GM21825 (cell line): ENCODE results near the gene ASXL1.
A peak's percentile ranks its signal among the peaks of the same experiment; 100 is the strongest.
"Not testable (repeated sequence)": the region's sequence is repeated elsewhere in the genome, so short reads cannot be mapped to it uniquely, and the experiment has no call there.

ENCODE experiments used
- ATAC-seq: cut with Tn5 transposase; IDR thresholded peaks from one replicate; pipeline ENCODE4 v1.9.1; 2021; ENCODE audit warnings: mild to moderate bottlenecking, moderate library complexity; ENCODE audit not compliant: unreplicated experiment

The ASXL1 gene

GRCh38 chr20:32464401-32465091, 106.4 kb downstream of the ASXL1 start:
- no peak for ATAC-seq

- no peak for ATAC-seq
Observed at GRCh38 chr20:32465092-32465900, 107.2 kb downstream of the ASXL1 start.

DNA sequence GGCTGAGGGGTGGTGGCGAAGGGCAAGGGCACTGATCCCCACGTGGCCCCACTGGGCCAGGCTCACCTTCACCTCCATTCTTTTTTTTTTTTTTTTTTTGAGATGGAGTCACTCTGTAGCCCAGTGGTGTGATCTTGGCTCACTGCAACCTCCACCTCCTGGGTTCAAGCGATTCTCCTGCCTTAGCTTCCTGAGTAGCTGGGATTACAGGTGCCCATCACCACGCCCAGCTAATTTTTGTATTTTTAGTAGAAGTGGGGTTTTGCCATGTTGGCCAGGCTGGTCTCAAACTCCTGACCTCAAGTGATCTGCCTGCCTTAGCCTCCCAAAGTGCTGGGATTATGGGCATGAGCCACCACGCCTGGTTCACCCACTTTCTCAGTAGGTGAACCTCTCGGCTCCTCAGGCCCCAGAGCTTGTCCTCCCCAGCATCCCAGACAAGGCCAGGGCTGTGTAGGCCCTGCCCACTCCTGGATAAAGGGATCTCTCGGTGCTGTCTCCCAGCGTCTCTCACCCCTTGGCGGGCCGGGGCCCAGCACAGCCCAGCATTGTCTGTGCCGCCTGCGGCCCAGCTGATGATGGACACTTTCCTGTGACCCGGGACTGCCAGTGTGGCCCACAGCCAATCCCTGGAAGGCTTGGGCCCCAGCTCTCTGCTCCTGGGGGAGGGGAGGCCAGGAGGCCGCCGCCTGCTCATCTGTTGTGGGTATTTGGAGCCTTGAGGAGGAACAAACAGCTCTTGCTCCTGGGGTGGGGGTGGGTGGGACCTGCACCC, 108.0 kb downstream of the ASXL1 start:
- ATAC-seq, result not testable (repeated sequence)

DNA sequence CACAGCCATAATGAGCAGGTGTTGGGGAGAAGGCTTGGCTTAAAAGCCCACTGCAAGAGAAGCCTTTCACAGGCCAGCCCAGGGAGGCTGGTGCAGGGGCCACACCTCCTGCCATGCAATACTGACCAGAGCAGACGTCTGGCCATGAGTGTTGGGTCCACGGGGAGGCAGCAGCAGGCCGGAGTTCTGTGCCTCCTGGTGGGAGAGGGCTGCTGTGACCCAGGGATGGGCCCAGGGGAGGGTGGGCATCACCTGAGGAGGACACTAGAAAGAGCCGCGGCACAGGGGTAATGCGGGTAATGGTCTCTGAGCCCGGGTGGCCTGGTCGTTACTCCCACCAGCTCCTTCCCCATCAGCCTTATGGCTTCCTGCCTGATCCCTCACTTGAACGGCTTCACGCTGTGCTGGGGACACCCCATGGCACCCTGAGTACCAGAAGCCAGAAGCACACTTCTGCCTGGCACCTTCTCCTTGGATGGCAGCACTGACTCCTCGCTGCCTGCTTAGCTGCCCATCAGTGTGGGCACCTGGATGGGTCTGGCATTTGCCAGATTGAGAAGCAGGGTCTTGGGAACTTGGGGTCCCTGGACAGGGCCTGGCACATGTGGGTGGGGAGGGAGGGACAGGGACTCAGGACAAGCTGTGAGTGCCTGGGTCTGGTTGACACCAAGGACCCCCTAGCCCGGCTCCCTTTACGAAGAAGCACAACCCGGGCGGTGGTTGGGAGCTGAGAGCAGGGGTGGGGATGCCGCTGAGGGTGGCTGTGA, 108.8 kb downstream of the ASXL1 start:
- no peak for ATAC-seq

DNA sequence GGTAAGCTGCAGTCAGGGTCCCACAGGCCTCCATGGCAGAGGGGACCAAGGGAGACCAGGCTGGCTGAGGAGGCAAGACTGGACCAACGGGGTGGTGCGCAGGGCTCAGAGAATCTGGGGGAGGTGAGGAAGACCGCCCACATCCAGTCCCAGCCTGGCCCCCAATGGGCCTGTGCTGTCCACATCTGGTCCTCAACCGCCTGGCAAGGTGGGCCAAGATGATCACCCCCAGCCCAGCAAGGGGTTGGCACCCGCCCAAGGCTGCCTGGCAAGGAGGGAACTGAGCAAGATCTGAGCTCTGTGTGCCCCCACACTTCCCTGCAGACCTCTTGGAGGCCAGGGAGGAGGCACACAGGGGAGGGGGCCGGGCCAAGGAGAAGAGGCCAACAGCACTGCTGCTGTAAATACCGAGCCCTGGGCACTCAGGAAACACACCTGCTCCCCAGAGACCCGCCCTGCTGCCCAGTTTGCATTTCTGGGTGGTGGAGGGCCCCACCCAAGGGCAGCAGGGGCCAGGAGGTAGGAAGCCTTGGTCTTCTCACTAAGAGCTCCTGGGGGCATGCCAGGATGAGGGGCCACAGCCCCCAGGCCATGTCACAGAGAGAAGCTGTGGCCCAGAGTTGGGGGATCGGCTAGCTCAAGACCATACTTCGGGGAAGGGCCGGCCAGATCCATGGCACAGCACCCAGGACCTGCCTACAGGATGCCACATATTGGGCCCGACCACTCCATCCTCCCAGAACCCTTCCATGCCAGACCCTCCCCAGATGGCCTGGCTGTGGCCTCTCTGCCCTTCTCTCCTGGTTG, 109.6 kb downstream of the ASXL1 start:
- ATAC-seq, result no peak

DNA sequence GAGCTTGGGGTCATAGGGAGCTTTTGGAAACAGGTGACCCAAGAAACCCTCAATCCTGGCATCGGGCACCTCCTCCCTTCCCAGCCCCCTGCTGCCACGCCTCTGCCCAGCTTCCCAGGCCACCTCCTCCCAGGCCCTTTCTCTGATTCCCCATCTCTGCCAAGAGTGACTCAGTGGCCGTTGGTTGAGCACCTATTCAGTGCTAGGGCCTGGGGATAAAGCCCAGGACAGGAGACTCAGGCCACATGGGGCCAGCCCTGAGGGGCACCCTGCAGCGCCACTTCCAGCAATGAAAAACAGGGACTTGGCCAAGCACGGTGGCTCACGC, 110.1 kb downstream of the ASXL1 start:
- no peak for ATAC-seq

DNA sequence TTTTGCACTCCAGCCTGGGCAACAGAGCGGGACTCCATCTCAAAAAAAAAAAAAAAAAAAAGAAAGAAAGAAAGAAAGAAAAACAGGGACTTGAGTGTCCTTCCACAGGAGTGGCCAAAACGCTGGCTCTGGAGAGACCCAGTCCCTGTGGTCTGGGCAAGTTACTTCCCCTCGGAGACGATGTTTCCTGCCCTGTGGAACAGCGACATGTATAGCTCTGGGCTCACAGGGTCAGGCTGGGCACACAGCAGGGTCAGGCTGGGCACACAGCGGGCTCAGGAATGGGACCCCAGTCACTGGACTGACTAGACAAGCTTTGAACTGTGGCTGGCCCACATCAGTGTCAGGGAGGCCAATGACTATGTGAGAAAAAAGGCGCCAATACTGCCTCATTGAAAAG, 110.7 kb downstream of the ASXL1 start:
- ATAC-seq, result no peak

DNA sequence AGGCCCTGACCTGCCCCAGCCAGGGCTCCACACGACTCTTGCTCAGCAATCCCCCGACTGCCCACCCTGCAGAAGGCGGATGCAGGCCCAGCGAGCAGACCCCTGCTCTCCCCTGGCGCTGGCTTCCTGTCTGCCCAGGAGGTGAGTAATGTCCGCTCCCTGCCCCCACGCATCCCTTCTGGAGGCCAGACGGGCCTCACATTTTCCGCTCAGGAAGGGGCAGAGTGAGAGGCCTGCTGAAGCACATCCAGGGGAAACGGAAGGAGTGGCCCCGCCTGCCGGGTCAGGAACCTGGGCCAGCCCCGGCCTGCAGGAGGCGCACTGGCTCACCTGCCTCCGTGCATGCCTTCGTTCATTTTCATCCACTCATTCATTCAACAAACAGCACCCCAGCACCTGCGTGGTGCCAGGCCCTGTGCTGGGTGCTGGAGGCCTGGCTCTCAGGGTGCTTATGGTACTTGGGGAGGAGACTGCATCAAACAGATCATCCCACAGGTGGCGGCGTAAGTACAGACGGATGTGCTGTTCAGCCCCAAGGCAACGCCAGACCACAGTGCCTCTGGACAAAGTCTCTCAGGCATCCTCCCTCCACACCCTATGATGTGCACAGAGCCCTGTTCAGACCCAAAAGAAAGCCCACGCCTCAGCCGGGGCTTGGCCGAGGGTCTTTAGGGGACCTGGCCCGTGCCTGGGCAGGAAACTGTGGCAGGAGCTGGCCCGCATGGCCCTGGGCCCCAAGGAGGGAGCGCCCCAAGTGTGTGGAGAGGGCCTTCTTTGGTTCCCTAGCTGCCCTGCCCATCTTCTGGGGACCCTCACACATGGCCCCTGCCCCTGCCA, 112.1 kb downstream of the ASXL1 start:
- no peak for ATAC-seq

DNA sequence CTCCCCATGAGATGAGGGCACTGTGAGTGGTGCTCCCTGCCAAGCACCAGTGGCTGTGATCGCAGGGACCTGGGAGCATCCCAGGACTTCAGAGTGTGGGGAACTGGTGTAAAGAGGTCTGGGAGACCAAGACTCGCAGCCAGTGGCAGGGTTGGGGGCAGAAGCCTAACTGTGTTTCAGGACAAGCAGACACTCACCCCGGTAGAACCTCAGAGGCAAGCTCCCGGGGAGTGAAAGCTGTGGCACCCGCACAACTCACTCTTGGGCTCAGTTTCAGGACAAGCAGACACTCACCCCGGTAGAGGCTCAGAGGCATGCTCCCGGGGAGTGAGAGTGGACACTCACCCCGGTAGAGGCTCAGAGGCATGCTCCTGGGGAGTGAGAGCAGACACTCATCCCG, 112.8 kb downstream of the ASXL1 start:
- no peak for ATAC-seq

DNA sequence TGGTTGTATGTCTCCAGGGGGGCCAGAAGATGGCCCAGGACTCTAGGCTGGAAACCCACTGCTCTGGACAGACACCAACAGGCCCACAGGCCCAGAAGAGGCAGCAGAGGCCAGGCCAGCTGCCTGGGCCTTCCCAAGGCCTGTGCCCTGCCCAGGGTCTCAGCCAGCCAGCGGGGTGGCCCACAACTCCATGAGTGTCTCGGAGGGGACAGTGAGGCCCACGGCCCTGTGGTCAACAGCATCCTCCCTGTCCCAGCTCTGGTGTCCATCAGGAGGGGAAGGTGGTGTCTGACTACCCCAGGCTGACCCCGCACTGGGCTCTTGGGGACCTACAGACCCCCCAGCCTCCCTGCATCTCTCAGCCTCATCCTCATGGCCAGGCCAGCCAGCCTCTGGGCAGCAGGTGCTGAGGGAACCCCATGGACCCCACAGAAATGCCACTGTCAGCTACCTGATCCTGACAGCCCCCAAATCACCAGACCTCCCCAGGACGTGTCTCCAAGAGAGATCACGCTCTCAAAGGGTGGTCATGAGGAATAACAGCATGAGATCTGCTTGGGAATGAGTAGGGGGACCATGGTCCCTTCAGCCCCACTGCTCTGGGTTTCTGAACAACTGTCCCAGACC, 114.6 kb downstream of the ASXL1 start:
- no peak for ATAC-seq

- no peak for ATAC-seq
Observed at GRCh38 chr20:32473231-32474008, 115.3 kb downstream of the ASXL1 start.

DNA sequence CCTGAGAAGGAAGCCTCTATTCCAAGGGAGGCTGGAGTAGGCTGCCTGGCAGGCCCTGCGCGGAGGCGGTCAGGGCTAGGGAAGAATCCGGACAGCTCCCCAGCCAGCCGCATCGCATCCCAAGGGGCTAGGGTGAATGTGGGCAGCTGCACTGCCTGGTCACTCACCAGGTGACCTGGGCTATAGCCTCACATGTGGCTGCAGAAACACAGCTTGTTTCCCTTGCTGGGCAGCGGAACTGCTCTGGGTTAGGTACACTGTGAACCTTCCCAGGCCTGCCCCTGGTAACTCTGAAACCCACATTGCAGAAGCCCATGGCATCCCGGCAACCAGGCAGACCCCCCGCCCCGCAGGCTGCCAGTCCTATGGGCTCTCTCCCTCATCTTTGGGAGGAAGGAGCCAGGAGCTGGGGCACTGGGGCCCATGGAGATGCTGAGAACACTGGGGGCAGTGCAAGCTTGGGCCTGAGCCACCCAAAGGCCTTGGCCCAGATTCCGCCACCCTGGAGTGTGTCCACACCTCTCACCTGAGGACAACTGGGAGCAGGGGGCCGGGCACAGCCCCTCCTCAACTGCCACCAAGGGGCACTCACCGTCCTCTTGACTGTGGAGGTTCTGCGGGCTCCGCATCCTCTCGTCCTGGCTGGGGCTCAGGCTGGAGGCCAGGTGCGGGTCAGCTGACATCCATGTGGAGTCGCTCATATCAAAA, 116.0 kb downstream of the ASXL1 start:
- ATAC-seq, result no peak

DNA sequence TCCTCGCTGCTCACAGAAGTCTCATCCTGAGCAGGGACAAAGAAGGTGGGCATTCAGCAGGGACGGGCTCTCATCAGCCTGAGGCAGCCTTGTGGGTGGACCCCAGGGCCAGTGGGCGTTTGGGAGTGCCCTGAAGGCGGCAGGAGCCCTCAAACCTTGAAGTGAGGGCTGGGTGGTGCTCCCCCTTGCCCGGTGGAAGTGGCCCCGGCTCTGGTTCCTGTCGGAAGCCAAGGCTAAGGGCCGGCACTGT, 116.5 kb downstream of the ASXL1 start:
- ATAC-seq, result no peak

- peak; percentile 46 for ATAC-seq
Observed at GRCh38 chr20:32474967-32475811, 117.1 kb downstream of the ASXL1 start.

GRCh38 chr20:32476684-32477593, 118.8 kb downstream of the ASXL1 start:
- no peak for ATAC-seq
